GM10248 (cell line): ENCODE measurements around the gene MX1.

ENCODE experiments used
- CTCF ChIA-PET: fragments of 300-600 bp; sonication (Branson Sonifier 250); formaldehyde crosslinking; extraction: SDS; loops from one replicate; lab custom pipeline; 2021; ENCODE audit warnings: antibody characterized with exemption; lab: Yijun Ruan, JAX
- POLR2A ChIA-PET: fragments of 350-650 bp; sonication (Branson Sonifier 250); formaldehyde crosslinking; extraction: SDS; loops from one replicate; lab custom pipeline; 2020; ENCODE audit warnings: antibody characterized with exemption; lab: Yijun Ruan, JAX
- DNase-seq: peaks from one replicate; pipeline ENCODE4 v3.0.0; 2012; ENCODE audit errors: extremely low spot score
- TF ChIP-seq, protein P1 (sequence below): IDR thresholded peaks from 2 replicates; pipeline ENCODE4 v1.5.1; 2012; ENCODE audit warnings: mild to moderate bottlenecking, low read depth; ENCODE audit errors: extremely low read depth, missing control alignments, control extremely low read depth

The MX1 gene

GRCh38 chr21:41465176-41465781 is 39.2 kb downstream of the MX1 start:
- ChIA-PET CTCF (interaction anchor here (0.9 kb wide), 1 partner anchor 182 kb away, joined by 4 read pairs; no protein-coding TSS in a partner anchor), POLR2A (no interaction called here)
- TF ChIP-seq, protein P1, sequence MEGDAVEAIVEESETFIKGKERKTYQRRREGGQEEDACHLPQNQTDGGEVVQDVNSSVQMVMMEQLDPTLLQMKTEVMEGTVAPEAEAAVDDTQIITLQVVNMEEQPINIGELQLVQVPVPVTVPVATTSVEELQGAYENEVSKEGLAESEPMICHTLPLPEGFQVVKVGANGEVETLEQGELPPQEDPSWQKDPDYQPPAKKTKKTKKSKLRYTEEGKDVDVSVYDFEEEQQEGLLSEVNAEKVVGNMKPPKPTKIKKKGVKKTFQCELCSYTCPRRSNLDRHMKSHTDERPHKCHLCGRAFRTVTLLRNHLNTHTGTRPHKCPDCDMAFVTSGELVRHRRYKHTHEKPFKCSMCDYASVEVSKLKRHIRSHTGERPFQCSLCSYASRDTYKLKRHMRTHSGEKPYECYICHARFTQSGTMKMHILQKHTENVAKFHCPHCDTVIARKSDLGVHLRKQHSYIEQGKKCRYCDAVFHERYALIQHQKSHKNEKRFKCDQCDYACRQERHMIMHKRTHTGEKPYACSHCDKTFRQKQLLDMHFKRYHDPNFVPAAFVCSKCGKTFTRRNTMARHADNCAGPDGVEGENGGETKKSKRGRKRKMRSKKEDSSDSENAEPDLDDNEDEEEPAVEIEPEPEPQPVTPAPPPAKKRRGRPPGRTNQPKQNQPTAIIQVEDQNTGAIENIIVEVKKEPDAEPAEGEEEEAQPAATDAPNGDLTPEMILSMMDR = no peak
- DNase-seq = no peak

- no peak for DNase-seq
- TF ChIP-seq, protein P1 = no peak
- POLR2A ChIA-PET = no interaction called here
- CTCF ChIA-PET = no interaction called here
Observed at GRCh38 chr21:41466024-41466820, 40.2 kb downstream of the MX1 start.

DNA sequence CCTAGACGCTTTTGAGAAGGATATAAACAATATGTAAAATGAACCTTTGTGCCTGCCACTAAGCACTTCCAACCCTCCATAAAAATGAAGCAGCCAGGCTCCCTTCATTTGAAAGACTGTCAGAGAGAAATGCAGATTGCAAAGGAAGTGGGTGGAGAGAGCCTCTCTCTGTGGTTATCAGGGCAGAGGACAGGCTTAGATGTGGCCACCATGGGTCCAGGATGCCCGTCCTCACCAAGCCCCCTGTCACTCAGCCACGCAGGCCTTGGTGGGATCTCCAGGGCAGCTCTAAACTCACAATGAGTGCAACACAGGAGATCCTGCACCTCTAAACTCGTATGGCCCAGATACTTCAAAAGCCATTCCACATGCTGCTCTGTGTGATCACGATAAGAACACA is 44.0 kb downstream of the MX1 start:
- TF ChIP-seq, protein P1 = no peak
- ChIA-PET CTCF (interaction anchor here (3.0 kb wide), 1 partner anchor 186 kb away, joined by 10 read pairs; no protein-coding TSS in a partner anchor), POLR2A (no interaction called here)
- DNase-seq = no peak

DNA sequence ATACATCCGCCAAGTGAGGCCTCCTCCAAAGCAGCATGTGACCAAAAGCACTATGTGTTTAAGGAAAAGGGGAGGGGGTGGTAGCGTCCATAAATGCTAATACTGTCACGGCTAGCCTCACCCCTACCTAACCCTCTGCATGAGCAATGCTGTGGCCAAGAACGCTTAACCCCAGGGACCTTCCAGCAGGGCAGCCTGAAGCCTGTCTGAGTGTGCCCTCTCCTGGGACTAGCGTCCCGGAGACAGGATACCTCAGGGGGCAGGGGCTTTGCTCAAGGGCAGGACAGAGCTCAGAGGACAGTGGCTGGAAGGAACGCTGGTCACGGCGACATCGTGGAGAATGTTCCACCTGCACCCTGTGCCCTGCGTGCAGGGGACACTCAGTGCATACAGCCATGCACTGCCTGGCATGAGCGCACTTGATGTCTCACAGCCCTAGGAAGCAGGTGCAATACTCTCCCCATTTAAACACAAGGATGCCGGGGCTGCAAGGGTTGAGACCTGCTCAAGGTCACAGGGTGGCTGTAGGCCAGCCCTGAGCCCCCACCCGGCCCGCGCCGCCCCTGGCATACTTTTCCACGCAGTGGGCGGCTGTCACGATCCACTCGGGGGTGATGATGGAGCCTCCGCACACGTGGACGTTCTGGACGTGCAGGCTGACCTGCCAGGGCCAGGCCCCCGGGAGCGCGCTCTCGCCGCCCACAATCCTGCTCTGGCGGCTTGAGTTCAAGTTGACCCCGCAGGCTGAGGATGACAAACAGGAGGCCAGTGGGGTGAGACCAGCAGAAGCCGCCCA is 46.9 kb downstream of the MX1 start:
- DNase-seq = no peak
- TF ChIP-seq, protein P1 = no peak
- ChIA-PET CTCF (no interaction called here), POLR2A (no interaction called here)

GRCh38 chr21:41475714-41476420 is 49.8 kb downstream of the MX1 start:
- TF ChIP-seq, protein P1 = no peak
- DNase-seq = no peak
- ChIA-PET POLR2A (no interaction called here), CTCF (interaction anchor here (1.1 kb wide), 1 partner anchor 193 kb away, joined by 4 read pairs; no protein-coding TSS in a partner anchor)
